ENCODE results near the gene INTS2. TPM values are rescaled to one million over a fixed set of nuclear protein-coding genes. Genes with fewer than 3 reads are reported as not detected.

The INTS2 gene
- polyA plus RNA-seq (7.9 to 10.4 TPM (median 8.2 TPM) in 3 replicates), polyA minus RNA-seq (5.8 to 24.9 TPM (median 18.4 TPM) in 3 replicates)
- polyA plus RNA-seq (2011; ENCODE audit: low read depth) = 3.6 TPM
- polyA plus RNA-seq (2011; cell fraction: cytosol; rRNA removed) = 2.0 and 3.6 TPM in 2 replicates
- polyA plus RNA-seq (2011; cell fraction: nucleus; rRNA removed) = 13.4 and 16.0 TPM in 2 replicates
- polyA plus RNA-seq (2012; ENCODE audit: low replicate concordance) = 5.0 and 5.1 TPM in 2 replicates
- polyA minus RNA-seq (2011; cell fraction: cytosol; rRNA and poly(A)+ RNA removed) = 10.9 TPM
- 26.5 and 39.9 TPM in 2 replicates for polyA minus RNA-seq (2011; cell fraction: nucleus; rRNA and poly(A)+ RNA removed)

GRCh38 chr17:61927208-61928100 is at the start of gene INTS2:
TSS of gene INTS2 (minus strand) at chr17:61927982. CDS start at chr17:61926644, 1,338 bp downstream.
- no peaks in the 10 kb centered on the region for H3K9me1 ChIP-seq (ENCODE audit: control insufficient read depth, extremely low read depth, insufficient read depth, low read length)
- DNase-seq (ENCODE audit: low read depth, low spot score) (peak; percentile 44), FAIRE-seq (peak; percentile 52)
- H3K27ac ChIP-seq (ENCODE audit: control insufficient read depth, insufficient read depth, low read length) = peak within 1 kb of the TSS; percentile 93
- H3K4me1 ChIP-seq (ENCODE audit: control insufficient read depth, extremely low read depth, insufficient read depth, low read length) = peaks cover 10% of the 10 kb centered on the region
- peak within 1 kb of the TSS; percentile 94 for H3K4me2 ChIP-seq (ENCODE audit: control insufficient read depth, extremely low read depth, insufficient read depth, low read depth, low read length)
- H3K9me3 ChIP-seq (ENCODE audit: control insufficient read depth, low read depth, low read length) = no peaks in the 10 kb centered on the region
- no peaks in the 10 kb centered on the region for H4K20me1 ChIP-seq (ENCODE audit: control insufficient read depth, extremely low read depth, insufficient read depth, low read length)
- peaks cover 0 to 2% of the 10 kb centered on the region in 2 experiments for H3K36me3 ChIP-seq (ENCODE audit: control insufficient read depth in 2 of 2, extremely low read depth in 1 of 2, insufficient read depth in 2 of 2, low read length in 2 of 2)
- no peaks in the 10 kb centered on the region for H3K27me3 ChIP-seq (ENCODE audit: control insufficient read depth, extremely low read depth, insufficient read depth, low read length)
- TF ChIP-seq CTCF (optimal IDR thresholded peaks at IDR 0.05 in 1 of 3, IDR thresholded peaks at IDR 0.05 in 1 of 3, conservative IDR thresholded peaks at IDR 0.05 in 1 of 3; ENCODE audit: extremely low read depth in 1 of 3, insufficient read depth in 2 of 3, low read length in 3 of 3) (no peak), EZH2 (IDR thresholded peaks at IDR 0.05; ENCODE audit: low read length) (no peak)
- dilution Hi-C loops (cut with MboI; ENCODE audit: extremely low pct_ligation_motif_present, low sequenced_read_pairs) = no loop called here
- H3K9ac ChIP-seq (ENCODE audit: control insufficient read depth, extremely low read depth, insufficient read depth, low read length) = peak within 1 kb of the TSS; percentile 97
- H2AFZ ChIP-seq (ENCODE audit: control insufficient read depth, low read length) = peak within 1 kb of the TSS; percentile 98
- peak within 1 kb of the TSS; percentile 62 to 89 (median 85) for H3K4me3 ChIP-seq (ENCODE audit: control insufficient read depth in 2 of 3, extremely low read depth in 1 of 3, insufficient read depth in 2 of 3, low read depth in 1 of 3, low read length in 3 of 3)
- H3K79me2 ChIP-seq (ENCODE audit: control insufficient read depth, insufficient read depth, low read length) = peaks cover 13% of the 10 kb centered on the region

- H3K4me3 ChIP-seq (ENCODE audit: control insufficient read depth in 2 of 3, extremely low read depth in 1 of 3, insufficient read depth in 2 of 3, low read depth in 1 of 3, low read length in 3 of 3) = no peak overlapping the region
- FAIRE-seq = no peak
- no peaks in the 10 kb centered on the region for H3K9me1 ChIP-seq (ENCODE audit: control insufficient read depth, extremely low read depth, insufficient read depth, low read length)
- no peak overlapping the region for H3K9ac ChIP-seq (ENCODE audit: control insufficient read depth, extremely low read depth, insufficient read depth, low read length)
- H2AFZ ChIP-seq (ENCODE audit: control insufficient read depth, low read length) = no peak overlapping the region
- DNase-seq (ENCODE audit: low read depth, low spot score) = no peak
- H3K9me3 ChIP-seq (ENCODE audit: control insufficient read depth, low read depth, low read length) = no peaks in the 10 kb centered on the region
- no peaks in the 10 kb centered on the region for H4K20me1 ChIP-seq (ENCODE audit: control insufficient read depth, extremely low read depth, insufficient read depth, low read length)
- H3K36me3 ChIP-seq (ENCODE audit: control insufficient read depth in 2 of 2, extremely low read depth in 1 of 2, insufficient read depth in 2 of 2, low read length in 2 of 2) = peaks cover 0 to 3% of the 10 kb centered on the region in 2 experiments
- no peaks in the 10 kb centered on the region for H3K27me3 ChIP-seq (ENCODE audit: control insufficient read depth, extremely low read depth, insufficient read depth, low read length)
- dilution Hi-C loops (cut with MboI; ENCODE audit: extremely low pct_ligation_motif_present, low sequenced_read_pairs) = no loop called here
- no peaks in the 10 kb centered on the region for H3K4me1 ChIP-seq (ENCODE audit: control insufficient read depth, extremely low read depth, insufficient read depth, low read length)
- no peak for TF ChIP-seq CTCF (optimal IDR thresholded peaks at IDR 0.05 in 1 of 3, IDR thresholded peaks at IDR 0.05 in 1 of 3, conservative IDR thresholded peaks at IDR 0.05 in 1 of 3; ENCODE audit: extremely low read depth in 1 of 3, insufficient read depth in 2 of 3, low read length in 3 of 3)
- no peak for TF ChIP-seq EZH2 (IDR thresholded peaks at IDR 0.05; ENCODE audit: low read length)
- H3K79me2 ChIP-seq (ENCODE audit: control insufficient read depth, insufficient read depth, low read length) = peaks cover 13% of the 10 kb centered on the region
- no peak overlapping the region for H3K27ac ChIP-seq (ENCODE audit: control insufficient read depth, insufficient read depth, low read length)
- no peak overlapping the region for H3K4me2 ChIP-seq (ENCODE audit: control insufficient read depth, extremely low read depth, insufficient read depth, low read depth, low read length)
Observed at GRCh38 chr17:61974115-61974514, 46.3 kb upstream of the INTS2 start.
